PC-9 (cell line): ENCODE data around the gene CADPS2. TPM values are rescaled to one million over a fixed set of nuclear protein-coding genes. Genes with fewer than 3 reads are reported as not detected.

Experiments used
- BruUV-seq: library from RNA; stranded (reverse); fragments of 400-500 nt; replicated peaks from 2 replicates; lab custom pipeline; 2021; lab: Mats Ljungman, UMichigan
- CTCF ChIA-PET: fragments of 300-600 bp; sonication (Branson Sonifier 250); formaldehyde crosslinking; loops from one replicate; lab custom pipeline; 2022; ENCODE audit warnings: antibody characterized with exemption; lab: Charles Lee
- POLR2A ChIA-PET: fragments of 300-600 bp; sonication (Branson Sonifier 250); formaldehyde crosslinking; loops from one replicate; lab custom pipeline; 2022; ENCODE audit warnings: antibody characterized with exemption; ENCODE audit not compliant: unreplicated experiment; lab: Charles Lee
- DNase-seq, 2 experiments: peaks; one replicate each; pipeline versions ENCODE4 v3.0.0 to v3.0.0-alpha.2; 2015 to 2022; ENCODE audit warnings: mixed read lengths in 1 of 2
- H2AFZ ChIP-seq: fragments of 200-600 bp; sonication (generic); 2 replicates; pipeline ENCODE4 v1.8.1; 2017; ENCODE audit warnings: antibody characterized with exemption
- H3F3A ChIP-seq: fragments of 200-600 bp; sonication (generic); 2 replicates; pipeline ENCODE4 v1.8.1; 2017; ENCODE audit warnings: antibody characterized with exemption, mild to moderate bottlenecking, low read depth; ENCODE audit not compliant: insufficient read depth
- H3K27ac ChIP-seq: fragments of 200-600 bp; sonication (generic); 2 replicates; pipeline ENCODE4 v1.6.1; 2016; ENCODE audit warnings: mixed run types
- H3K27me3 ChIP-seq: fragments of 200-600 bp; sonication (generic); 2 replicates; pipeline ENCODE4 v1.6.1; 2016; ENCODE audit warnings: low read depth, mixed run types; ENCODE audit not compliant: insufficient read depth
- H3K36me3 ChIP-seq: fragments of 200-600 bp; sonication (generic); 2 replicates; pipeline ENCODE4 v1.6.1; 2016; ENCODE audit warnings: low read depth, mixed run types
- H3K4me1 ChIP-seq: fragments of 200-600 bp; sonication (generic); replicated peaks from 2 replicates; pipeline ENCODE4 v1.6.1; 2016; ENCODE audit warnings: mixed run types; ENCODE audit not compliant: insufficient read depth
- H3K4me2 ChIP-seq: fragments of 200-600 bp; sonication (generic); 2 replicates; pipeline ENCODE4 v1.6.1; 2017; ENCODE audit warnings: mixed run types
- H3K4me3 ChIP-seq: fragments of 200-600 bp; sonication (generic); 2 replicates; pipeline ENCODE4 v1.6.1; 2016; ENCODE audit warnings: mixed run types
- H3K79me2 ChIP-seq: fragments of 200-600 bp; sonication (generic); 2 replicates; pipeline ENCODE4 v1.6.1; 2017; ENCODE audit warnings: low read depth, mixed run types
- H3K9me2 ChIP-seq: fragments of 200-600 bp; sonication (generic); 2 replicates; pipeline ENCODE4 v1.8.1; 2017; ENCODE audit warnings: mild to moderate bottlenecking; ENCODE audit not compliant: insufficient read depth
- H3K9me3 ChIP-seq: fragments of 200-600 bp; sonication (generic); 2 replicates; pipeline ENCODE4 v1.8.1; 2016; ENCODE audit warnings: low read depth; ENCODE audit not compliant: insufficient read depth
- H4K20me1 ChIP-seq: fragments of 200-600 bp; sonication (generic); 2 replicates; pipeline ENCODE4 v1.8.1; 2017; ENCODE audit not compliant: insufficient read depth
- EZH2 ChIP-seq: fragments of 200-600 bp; sonication (generic); IDR thresholded peaks from 2 replicates; pipeline ENCODE4 v1.8.0; 2017; ENCODE audit warnings: antibody characterized with exemption, low read depth
- intact Hi-C: fragments of 100-400 bp; cut with micrococcal nuclease; formaldehyde crosslinking; loops from one replicate; pipeline ENCODE4 v1.10.0; 2022; ENCODE audit not compliant: unreplicated experiment
- total RNA-seq: library from RNA; stranded (reverse); gene quantifications from 2 replicates; pipeline ENCODE4 v1.2.3, GENCODE V29; 2021
- TF ChIP-seq, protein P1 (sequence below): fragments of 200-600 bp; sonication (generic); conservative IDR thresholded peaks from 2 replicates; pipeline ENCODE4 v1.6.1; 2017; ENCODE audit warnings: mixed run types, antibody characterized with exemption, mild to moderate bottlenecking, moderate library complexity

Gene CADPS2
- total RNA-seq, 1 experiment from 2014 or later = 11.9 TPM

DNA sequence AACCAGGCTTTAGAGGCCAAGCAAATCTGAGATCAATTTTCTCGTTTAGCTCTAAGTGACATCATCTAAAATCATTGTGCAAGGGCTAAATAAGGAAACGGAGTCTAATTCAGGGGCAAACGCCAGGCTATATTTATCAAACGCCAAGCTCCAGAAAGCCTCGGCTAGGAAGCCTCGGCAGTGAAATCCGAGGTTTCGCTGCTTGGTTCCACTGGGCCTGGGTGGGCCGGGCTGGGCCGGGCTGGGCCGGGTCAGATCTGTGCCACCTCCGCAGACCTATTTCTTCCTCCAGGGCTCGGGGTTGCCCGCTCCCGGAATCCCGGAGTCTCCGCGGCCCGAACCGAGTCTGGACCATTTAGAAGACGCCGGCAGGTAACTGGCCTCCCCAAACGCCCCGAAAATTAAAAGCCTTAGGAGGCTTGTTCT lies 581.3 kb downstream of the CADPS2 start:
- BruUV-seq = no TSS peak
- Histone ChIP-seq H3K4me1 (no peaks in the 10 kb centered on the region), H3K36me3 (no peaks in the 10 kb centered on the region), H3K4me3 (peak overlapping the region; percentile 67), H3K27me3 (0 out of 2 replicates have a peak, but pooled peaks cover 2% of the 10 kb centered on the region), H4K20me1 (no peaks in the 10 kb centered on the region), H3K9me3 (no peaks in the 10 kb centered on the region; the same call in 1 of the 2 replicates), H3F3A (no peaks in the 10 kb centered on the region), H3K27ac (no peak overlapping the region), H2AFZ (peak overlapping the region; percentile 88), H3K9me2 (no peaks in the 10 kb centered on the region), H3K79me2 (no peaks in the 10 kb centered on the region), H3K4me2 (peak overlapping the region; percentile 99)
- no peak for DNase-seq
- TF ChIP-seq, protein P1, sequence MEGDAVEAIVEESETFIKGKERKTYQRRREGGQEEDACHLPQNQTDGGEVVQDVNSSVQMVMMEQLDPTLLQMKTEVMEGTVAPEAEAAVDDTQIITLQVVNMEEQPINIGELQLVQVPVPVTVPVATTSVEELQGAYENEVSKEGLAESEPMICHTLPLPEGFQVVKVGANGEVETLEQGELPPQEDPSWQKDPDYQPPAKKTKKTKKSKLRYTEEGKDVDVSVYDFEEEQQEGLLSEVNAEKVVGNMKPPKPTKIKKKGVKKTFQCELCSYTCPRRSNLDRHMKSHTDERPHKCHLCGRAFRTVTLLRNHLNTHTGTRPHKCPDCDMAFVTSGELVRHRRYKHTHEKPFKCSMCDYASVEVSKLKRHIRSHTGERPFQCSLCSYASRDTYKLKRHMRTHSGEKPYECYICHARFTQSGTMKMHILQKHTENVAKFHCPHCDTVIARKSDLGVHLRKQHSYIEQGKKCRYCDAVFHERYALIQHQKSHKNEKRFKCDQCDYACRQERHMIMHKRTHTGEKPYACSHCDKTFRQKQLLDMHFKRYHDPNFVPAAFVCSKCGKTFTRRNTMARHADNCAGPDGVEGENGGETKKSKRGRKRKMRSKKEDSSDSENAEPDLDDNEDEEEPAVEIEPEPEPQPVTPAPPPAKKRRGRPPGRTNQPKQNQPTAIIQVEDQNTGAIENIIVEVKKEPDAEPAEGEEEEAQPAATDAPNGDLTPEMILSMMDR = no peak
- TF ChIP-seq EZH2 = no peak
- intact Hi-C loops = loop anchor here (5.0 to 10.0 kb wide), 2 partner anchors 213 to 220 kb away; no protein-coding TSS in a partner anchor
- CTCF ChIA-PET = interaction anchor here (0.7 kb wide), 1 partner anchor 111 kb away, joined by 3 read pairs; no protein-coding TSS in a partner anchor
- POLR2A ChIA-PET = no interaction called here

DNA sequence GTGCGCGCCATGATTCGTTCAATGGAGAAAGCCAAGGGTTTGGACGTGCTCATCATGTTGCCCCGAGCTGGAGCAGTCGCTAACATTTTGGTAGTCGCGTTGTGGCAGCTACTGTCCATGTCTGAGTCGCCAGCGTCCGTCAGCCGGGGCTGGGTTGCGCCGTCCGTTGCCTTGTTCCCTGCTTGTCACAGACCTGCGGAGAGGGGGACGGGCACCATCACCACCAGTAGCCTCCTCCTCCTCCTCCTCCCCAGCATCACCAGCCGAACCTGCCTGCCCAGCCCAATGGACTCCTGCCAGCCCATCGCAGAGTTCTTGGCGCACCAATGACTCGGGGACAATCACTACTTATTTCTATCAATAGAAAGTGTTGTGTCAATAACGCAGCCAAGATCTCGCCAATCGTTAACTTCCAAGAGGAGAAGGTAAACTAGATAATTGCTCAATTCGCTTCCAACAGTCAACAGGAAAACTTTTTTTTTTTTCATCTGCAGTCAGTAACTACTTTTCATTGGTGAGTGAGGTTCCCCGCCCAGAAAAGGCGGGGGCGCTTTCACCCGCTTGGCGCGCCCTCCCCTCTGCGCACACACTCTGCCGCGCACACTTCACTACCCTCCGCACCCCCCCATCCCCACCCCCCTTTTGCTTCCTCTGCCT lies 581.8 kb downstream of the CADPS2 start, which contains the start of gene FEZF1:
FEZF1 (minus strand) TSS at position 432 of the 657 bp plus-strand sequence; CDS start at position 119, 313 bp downstream.
- intact Hi-C loops = loop anchor here (10.0 kb wide), 1 partner anchor 220 kb away; no protein-coding TSS in a partner anchor
- Histone ChIP-seq H3K4me2 (peak within 1 kb of the TSS; percentile 99), H4K20me1 (no peaks in the 10 kb centered on the region), H3K36me3 (no peaks in the 10 kb centered on the region), H3F3A (no peaks in the 10 kb centered on the region), H3K27ac (no peak within 1 kb of the TSS), H3K79me2 (no peaks in the 10 kb centered on the region), H3K9me2 (no peaks in the 10 kb centered on the region), H2AFZ (peak within 1 kb of the TSS; percentile 88), H3K27me3 (0 out of 2 replicates have a peak, but pooled peaks cover 2% of the 10 kb centered on the region), H3K4me1 (no peaks in the 10 kb centered on the region), H3K4me3 (peak within 1 kb of the TSS; percentile 67), H3K9me3 (no peaks in the 10 kb centered on the region; the same call in 1 of the 2 replicates)
- TF ChIP-seq, protein P1 = no peak
- TF ChIP-seq EZH2 = no peak
- peak in 1 of 2 experiments; percentile 57 for DNase-seq
- POLR2A ChIA-PET = no interaction called here
- CTCF ChIA-PET = interaction anchor here (0.7 kb wide), 1 partner anchor 112 kb away, joined by 3 read pairs; no protein-coding TSS in a partner anchor
- no TSS peak for BruUV-seq

DNA sequence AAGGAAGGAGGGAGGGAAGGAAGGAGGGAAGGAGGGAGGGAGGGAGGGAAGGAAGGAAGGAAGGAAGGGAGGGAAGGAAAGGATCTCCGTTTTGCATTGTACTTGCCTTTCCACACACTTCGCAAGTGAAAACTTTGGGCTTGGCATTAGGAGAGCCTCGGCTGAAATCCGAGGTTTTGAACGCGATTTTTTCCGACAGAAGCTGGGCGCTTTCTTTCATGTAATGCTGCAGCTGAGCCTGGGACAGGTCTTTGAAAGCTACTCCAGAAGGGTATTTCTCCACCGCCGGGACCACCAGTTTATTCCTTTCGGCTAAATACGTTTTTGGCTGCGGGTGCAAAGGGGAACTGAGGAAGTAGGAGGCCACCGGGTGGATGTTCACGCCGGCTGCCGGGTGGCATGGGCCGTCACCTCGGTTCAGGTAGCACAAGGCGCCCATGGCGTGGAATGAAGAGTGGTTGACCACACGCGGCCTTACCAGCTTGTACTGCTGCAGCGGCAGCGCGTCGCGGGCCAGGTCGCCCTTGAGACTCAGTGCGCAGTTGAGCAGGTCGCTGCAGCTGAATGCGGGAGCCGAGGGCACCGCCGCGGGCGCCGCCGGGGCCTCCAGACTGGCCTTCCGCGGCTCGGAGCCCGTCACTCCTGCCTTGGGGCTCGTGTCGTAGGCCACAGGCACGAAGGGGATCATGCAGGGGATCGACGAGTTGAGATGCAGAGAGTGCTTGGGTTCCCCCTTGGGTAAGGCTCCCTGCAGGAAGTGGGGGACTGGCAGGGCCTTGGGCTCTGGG lies 582.5 kb downstream of the CADPS2 start:
- Histone ChIP-seq H4K20me1 (no peaks in the 10 kb centered on the region), H3K9me2 (no peaks in the 10 kb centered on the region), H3K4me3 (no peak overlapping the region), H3K79me2 (no peaks in the 10 kb centered on the region), H3K4me1 (no peaks in the 10 kb centered on the region), H3K27ac (no peak overlapping the region), H3K9me3 (no peaks in the 10 kb centered on the region; the same call in 1 of the 2 replicates), H3K36me3 (no peaks in the 10 kb centered on the region), H3F3A (no peaks in the 10 kb centered on the region), H3K4me2 (no peak overlapping the region), H2AFZ (no peak overlapping the region), H3K27me3 (0 out of 2 replicates have a peak, but pooled peaks cover 2% of the 10 kb centered on the region)
- no peak for TF ChIP-seq EZH2
- TF ChIP-seq, protein P1 = no peak
- DNase-seq = no peak
- no TSS peak for BruUV-seq
- intact Hi-C loops = loop anchor here (10.0 kb wide), 1 partner anchor 221 kb away; no protein-coding TSS in a partner anchor
- POLR2A ChIA-PET = no interaction called here
- CTCF ChIA-PET = no interaction called here
